GM19240 (cell line): ENCODE measurements around the gene SLC19A1.
"Not testable (repeated sequence)": the region's sequence is repeated elsewhere in the genome, so short reads cannot be mapped to it uniquely, and the experiment has no call there.

Experiments
- DNase-seq: peaks from one replicate; pipeline ENCODE4 v3.0.0; 2011; ENCODE audit warnings: low spot score; ENCODE audit not compliant: insufficient read length

SLC19A1 gene

DNA sequence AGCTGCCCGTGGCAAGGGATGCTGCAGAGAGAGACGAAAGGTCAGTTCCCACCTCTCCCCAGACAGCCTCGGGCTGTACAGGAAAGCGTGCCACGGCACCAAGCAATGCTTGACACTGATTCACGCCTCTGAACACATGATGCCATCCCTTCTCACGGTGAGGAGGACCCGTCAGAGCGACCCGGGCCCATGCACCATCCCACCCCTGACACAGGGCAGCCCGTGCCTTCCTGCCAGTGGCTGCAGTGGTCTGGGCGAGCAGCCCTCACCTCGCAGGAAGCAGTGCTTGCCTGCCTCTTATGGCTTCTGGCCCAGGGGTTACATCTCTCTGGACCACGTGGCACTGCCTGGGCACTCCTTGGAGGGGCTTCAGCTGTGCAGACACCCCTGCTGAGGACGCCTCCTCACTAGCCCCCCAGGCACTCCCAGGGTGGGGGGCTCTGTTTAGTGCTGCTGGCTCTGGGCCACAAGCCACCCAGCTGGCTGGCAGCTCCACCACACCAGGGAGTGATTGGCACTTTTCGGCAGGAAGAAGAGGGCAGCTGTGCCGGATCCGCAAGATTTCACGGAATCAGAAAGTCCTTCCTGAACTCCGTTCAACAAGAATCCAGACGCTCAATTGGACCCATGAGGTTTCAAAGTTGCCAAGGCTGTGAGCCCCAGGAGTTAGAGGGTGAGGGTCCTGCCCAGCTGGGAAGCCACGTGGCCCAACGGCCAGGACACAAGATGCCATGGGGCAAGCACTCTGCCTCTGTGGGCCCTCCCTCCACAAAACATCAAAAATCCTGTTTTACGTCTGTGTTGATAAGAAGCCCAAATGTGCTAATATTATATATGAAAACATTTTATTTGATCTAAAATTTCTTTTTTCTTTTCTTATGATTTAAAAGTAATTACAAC lies 34.8 kb upstream of the SLC19A1 start:
- no peak for DNase-seq

GRCh38 chr21:45575993-45576837 lies 34.0 kb upstream of the SLC19A1 start:
- no peak for DNase-seq

GRCh38 chr21:45575304-45575992 lies 33.2 kb upstream of the SLC19A1 start:
- no peak for DNase-seq

- no peak for DNase-seq
Measured at GRCh38 chr21:45574691-45575090, 32.5 kb upstream of the SLC19A1 start.

- no peak for DNase-seq
Measured at GRCh38 chr21:45574081-45574501, 31.9 kb upstream of the SLC19A1 start.

DNA sequence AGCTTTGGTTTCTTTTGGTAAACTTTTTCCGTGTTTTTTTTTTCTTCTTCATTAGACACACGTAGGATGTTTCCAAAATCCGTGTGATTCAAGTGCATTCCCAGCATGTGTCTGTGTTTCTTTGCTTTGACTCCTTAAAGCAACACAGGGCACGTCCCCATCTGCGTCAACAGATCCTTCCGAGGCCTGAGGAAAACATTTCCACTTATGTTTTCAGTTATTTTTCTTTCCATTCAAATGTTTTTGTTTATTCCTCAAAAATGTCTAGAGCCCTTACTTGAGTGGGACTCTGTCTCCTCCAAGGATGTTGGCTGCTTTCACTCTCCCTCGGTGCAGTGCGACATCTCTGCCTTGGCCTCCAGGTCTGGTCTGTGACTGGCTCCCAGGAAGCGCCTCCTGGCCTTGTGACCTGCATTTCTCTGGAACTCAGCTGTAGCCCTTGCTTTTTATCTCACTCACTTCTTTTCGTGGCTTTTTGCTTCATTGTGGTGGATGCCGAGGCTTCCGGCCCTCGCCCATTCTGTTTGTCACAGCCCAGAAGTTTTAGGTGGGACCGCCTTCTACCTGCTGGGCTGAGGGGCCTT lies 31.3 kb upstream of the SLC19A1 start:
- DNase-seq = no peak

GRCh38 chr21:45572783-45573451 lies 30.7 kb upstream of the SLC19A1 start:
- no peak for DNase-seq

GRCh38 chr21:45572231-45572630 lies 30.0 kb upstream of the SLC19A1 start:
- DNase-seq = no peak

GRCh38 chr21:45571641-45572040 lies 29.4 kb upstream of the SLC19A1 start:
- DNase-seq = no peak

- no peak for DNase-seq
Measured at GRCh38 chr21:45570826-45571601, 28.8 kb upstream of the SLC19A1 start.

DNA sequence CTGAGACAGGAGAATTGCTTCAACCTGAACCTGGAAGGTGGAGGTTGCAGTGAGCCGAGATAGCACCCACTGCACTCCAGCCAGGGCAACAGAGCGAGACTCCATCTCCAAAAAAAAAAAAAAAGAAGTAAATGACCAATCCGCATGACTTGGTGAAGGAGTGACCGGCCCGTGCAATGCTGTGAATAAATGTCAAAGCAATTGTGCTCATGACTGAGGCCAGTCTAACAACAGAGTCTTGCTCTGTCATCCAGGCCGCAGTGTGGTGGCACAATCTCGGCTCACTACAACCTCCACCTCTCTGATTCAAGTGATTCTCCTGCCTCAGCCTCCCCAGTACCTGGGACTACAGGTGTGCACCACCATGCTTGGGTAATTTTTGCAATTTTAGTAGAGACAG lies 27.8 kb upstream of the SLC19A1 start:
- no peak for DNase-seq

DNA sequence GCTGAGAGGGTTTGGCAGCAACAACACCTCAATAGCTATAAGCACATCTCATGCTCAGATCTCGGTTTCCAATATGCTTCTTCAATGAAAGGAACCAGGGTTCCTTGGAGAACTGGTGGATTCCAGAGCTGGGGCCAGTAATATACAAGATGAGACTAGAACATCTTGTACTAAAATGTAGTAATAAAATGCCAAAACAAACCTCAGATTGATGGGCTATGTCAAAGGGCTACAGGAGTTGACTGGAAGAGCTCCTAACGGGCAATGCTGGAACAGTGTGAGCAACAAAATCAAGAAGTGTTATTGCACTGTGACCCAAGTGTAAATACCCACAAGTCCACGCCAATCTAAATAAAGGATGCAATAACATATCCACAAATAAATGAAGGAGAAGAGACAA lies 26.1 kb upstream of the SLC19A1 start:
- no peak for DNase-seq

DNA sequence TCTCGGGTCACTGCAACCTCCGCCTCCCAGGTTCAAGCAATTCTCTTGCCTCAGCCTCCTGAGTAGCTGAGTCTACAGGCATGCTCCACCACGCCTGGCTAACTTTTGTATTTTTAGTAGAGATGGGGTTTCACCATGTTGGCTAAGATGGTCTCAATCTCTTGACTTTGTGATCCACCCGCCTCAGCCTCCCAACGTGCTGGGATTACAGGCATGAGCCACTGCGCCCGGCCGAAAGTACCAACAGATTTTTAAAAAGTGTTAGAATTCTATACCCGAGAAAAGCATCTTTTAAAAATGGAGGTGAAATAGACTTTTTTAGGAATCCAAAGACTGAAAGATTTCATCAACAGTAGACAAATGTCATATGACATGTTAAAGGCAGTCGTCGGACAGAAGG lies 21.9 kb upstream of the SLC19A1 start:
- not testable (repeated sequence) for DNase-seq

- DNase-seq = no peak
Measured at GRCh38 chr21:45562965-45563364, 20.7 kb upstream of the SLC19A1 start.

DNA sequence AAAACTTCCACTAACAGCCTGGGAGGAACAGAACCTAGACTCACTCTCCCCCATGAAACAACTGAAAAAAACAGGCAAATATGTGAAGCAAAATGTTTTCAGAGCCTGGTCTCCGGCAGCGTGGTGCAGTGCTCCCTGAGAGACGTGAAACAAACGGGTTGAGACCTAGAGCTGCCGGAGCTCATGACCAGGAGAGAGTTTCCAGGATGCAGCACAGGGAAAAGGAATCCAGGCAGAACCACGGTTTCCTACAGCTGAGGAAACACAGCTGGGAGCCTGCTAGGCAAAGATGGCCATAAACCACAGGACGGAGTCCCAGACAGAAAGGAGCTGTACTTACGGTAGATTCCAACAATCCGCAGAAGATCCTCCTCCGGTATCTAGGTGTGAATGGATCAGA lies 20.2 kb upstream of the SLC19A1 start:
- DNase-seq = no peak

GRCh38 chr21:45561241-45561640 lies 19.0 kb upstream of the SLC19A1 start:
- not testable (repeated sequence) for DNase-seq

GRCh38 chr21:45560106-45561021 lies 18.1 kb upstream of the SLC19A1 start:
- DNase-seq = no peak

GRCh38 chr21:45559216-45560105 lies 17.2 kb upstream of the SLC19A1 start:
- no peak for DNase-seq
